ENCODE data around the gene RGMA. TPM values are rescaled to one million over a fixed set of nuclear protein-coding genes. Genes with fewer than 3 reads are reported as not detected.

Gene RGMA
- total RNA-seq, 1 donor from 2014 or later, result 5.7 TPM

- Mint-ChIP-seq H3K4me1 (ENCODE audit: unreplicated experiment) (peaks cover 4% of the 10 kb centered on the region), H3K36me3 (ENCODE audit: low read depth, unreplicated experiment) (no peaks in the 10 kb centered on the region), H3K9me3 (ENCODE audit: unreplicated experiment) (no peaks in the 10 kb centered on the region), H3K4me3 (ENCODE audit: unreplicated experiment) (no peak overlapping the region), H3K27ac (ENCODE audit: unreplicated experiment) (no peak overlapping the region), H3K27me3 (ENCODE audit: unreplicated experiment) (peaks cover 6% of the 10 kb centered on the region)
- no peak for DNase-seq (ENCODE audit: low spot score)
- TF ChIP-seq CTCF (IDR thresholded peaks at IDR 0.05; ENCODE audit: unreplicated experiment), result no peak
Observed at GRCh38 chr15:93131485-93132095, 42.6 kb upstream of the RGMA start.

- DNase-seq (ENCODE audit: low spot score), result no peak
- no peak overlapping the region for H3K4me3 Mint-ChIP-seq (ENCODE audit: unreplicated experiment)
- peaks cover 4% of the 10 kb centered on the region for H3K4me1 Mint-ChIP-seq (ENCODE audit: unreplicated experiment)
- no peaks in the 10 kb centered on the region for H3K9me3 Mint-ChIP-seq (ENCODE audit: unreplicated experiment)
- H3K36me3 Mint-ChIP-seq (ENCODE audit: low read depth, unreplicated experiment), result no peaks in the 10 kb centered on the region
- H3K27ac Mint-ChIP-seq (ENCODE audit: unreplicated experiment), result no peak overlapping the region
- peaks cover 9% of the 10 kb centered on the region for H3K27me3 Mint-ChIP-seq (ENCODE audit: unreplicated experiment)
- no peak for TF ChIP-seq CTCF (IDR thresholded peaks at IDR 0.05; ENCODE audit: unreplicated experiment)
Observed at GRCh38 chr15:93129702-93130488, 40.9 kb upstream of the RGMA start.

GRCh38 chr15:93127286-93127685, 38.3 kb upstream of the RGMA start:
- H3K36me3 Mint-ChIP-seq (ENCODE audit: low read depth, unreplicated experiment), result no peaks in the 10 kb centered on the region
- TF ChIP-seq CTCF (IDR thresholded peaks at IDR 0.05; ENCODE audit: unreplicated experiment), result no peak

GRCh38 chr15:93126599-93126998, 37.6 kb upstream of the RGMA start:
- no peaks in the 10 kb centered on the region for H3K4me1 Mint-ChIP-seq (ENCODE audit: unreplicated experiment)
- TF ChIP-seq CTCF (IDR thresholded peaks at IDR 0.05; ENCODE audit: unreplicated experiment), result no peak
- H3K36me3 Mint-ChIP-seq (ENCODE audit: low read depth, unreplicated experiment), result no peaks in the 10 kb centered on the region
- no peak overlapping the region for H3K27ac Mint-ChIP-seq (ENCODE audit: unreplicated experiment)
- no peak overlapping the region for H3K4me3 Mint-ChIP-seq (ENCODE audit: unreplicated experiment)
- H3K27me3 Mint-ChIP-seq (ENCODE audit: unreplicated experiment), result peaks cover 7% of the 10 kb centered on the region
- DNase-seq (ENCODE audit: low spot score), result no peak
- no peaks in the 10 kb centered on the region for H3K9me3 Mint-ChIP-seq (ENCODE audit: unreplicated experiment)

More at GRCh38 chr15:93127286-93127685, 38.3 kb upstream of the RGMA start:
- Mint-ChIP-seq H3K27ac (ENCODE audit: unreplicated experiment) (no peak overlapping the region), H3K4me3 (ENCODE audit: unreplicated experiment) (no peak overlapping the region), H3K9me3 (ENCODE audit: unreplicated experiment) (no peaks in the 10 kb centered on the region), H3K27me3 (ENCODE audit: unreplicated experiment) (peaks cover 7% of the 10 kb centered on the region), H3K4me1 (ENCODE audit: unreplicated experiment) (no peaks in the 10 kb centered on the region)
- DNase-seq (ENCODE audit: low spot score), result no peak

GRCh38 chr15:93126148-93126547, 37.1 kb upstream of the RGMA start:
- Mint-ChIP-seq H3K27me3 (ENCODE audit: unreplicated experiment) (peaks cover 7% of the 10 kb centered on the region), H3K4me1 (ENCODE audit: unreplicated experiment) (no peaks in the 10 kb centered on the region), H3K27ac (ENCODE audit: unreplicated experiment) (no peak overlapping the region)

More at GRCh38 chr15:93126148-93126547, 37.1 kb upstream of the RGMA start:
- no peak overlapping the region for H3K4me3 Mint-ChIP-seq (ENCODE audit: unreplicated experiment)
- H3K9me3 Mint-ChIP-seq (ENCODE audit: unreplicated experiment), result no peaks in the 10 kb centered on the region
- DNase-seq (ENCODE audit: low spot score), result no peak
- no peak for TF ChIP-seq CTCF (IDR thresholded peaks at IDR 0.05; ENCODE audit: unreplicated experiment)
- H3K36me3 Mint-ChIP-seq (ENCODE audit: low read depth, unreplicated experiment), result no peaks in the 10 kb centered on the region
